ENCODE measurements around the gene LMBR1L.
"Not testable (repeated sequence)": the region's sequence is repeated elsewhere in the genome, so short reads cannot be mapped to it uniquely, and the experiment has no call there.

The LMBR1L gene, protein sequence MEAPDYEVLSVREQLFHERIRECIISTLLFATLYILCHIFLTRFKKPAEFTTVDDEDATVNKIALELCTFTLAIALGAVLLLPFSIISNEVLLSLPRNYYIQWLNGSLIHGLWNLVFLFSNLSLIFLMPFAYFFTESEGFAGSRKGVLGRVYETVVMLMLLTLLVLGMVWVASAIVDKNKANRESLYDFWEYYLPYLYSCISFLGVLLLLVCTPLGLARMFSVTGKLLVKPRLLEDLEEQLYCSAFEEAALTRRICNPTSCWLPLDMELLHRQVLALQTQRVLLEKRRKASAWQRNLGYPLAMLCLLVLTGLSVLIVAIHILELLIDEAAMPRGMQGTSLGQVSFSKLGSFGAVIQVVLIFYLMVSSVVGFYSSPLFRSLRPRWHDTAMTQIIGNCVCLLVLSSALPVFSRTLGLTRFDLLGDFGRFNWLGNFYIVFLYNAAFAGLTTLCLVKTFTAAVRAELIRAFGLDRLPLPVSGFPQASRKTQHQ

DNA sequence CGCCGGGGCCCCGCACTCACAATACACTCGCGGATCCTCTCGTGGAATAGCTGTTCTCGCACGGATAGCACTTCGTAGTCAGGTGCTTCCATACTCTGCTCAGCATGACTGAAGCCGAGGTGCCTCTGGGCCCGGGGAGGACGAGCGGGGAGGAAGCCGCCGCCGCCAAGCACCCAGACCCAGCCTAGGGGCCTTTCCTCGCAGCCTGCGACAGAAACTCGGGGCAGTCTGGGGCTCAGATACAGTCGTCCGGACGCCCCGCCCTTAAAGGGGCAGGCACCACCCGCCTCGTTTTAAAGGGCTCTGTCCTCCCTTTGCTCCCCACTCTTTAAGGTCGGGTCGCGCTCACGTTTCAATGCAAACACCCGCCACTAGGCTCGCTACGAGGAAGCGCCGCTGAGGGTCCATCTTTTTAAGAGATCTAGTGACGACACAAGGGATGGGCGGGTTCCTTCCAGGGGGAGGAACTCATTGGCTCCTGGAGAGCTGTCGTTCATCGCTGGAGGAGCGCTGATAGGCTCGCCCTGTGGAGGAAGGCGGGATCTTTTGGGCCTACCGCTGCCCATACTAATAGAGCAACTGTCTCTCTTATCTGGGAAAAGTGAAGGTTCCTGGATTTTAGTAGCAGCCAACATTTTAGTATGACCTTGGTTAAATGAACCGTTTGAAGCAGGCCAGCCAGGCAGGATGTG, at the start of gene LMBR1L:
Gene LMBR1L, minus strand, starts transcription at position 384 of the 692 bp plus-strand sequence. Its CDS starts 292 bp downstream, at position 92.
- H3K36me3 Mint-ChIP-seq = peaks cover 5 to 6% of the 10 kb centered on the region in 2 donors
- peak; percentile 94 for DNase-seq
- peaks cover 22 to 44% of the 10 kb centered on the region in 2 donors for H3K4me1 Mint-ChIP-seq

DNA sequence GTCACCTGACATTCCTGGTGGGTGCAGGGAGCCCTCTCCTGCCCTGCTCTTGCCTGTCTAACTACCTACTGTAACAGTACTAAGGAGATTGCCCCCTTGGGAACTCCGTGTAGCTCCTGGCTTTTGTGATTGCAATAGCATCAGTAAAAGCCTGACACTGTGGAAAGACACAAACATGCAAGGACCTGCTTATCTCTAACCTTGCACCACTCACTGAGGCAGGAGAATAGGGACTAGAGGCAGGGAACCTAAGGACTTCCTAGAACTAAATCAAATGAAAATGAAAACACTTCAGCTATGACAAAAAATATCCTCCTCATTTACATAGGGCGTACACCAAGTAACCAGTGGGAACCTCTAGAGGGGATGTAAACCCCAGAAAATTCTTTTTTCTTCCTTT, 49.8 kb upstream of the LMBR1L start:
- H3K27ac Mint-ChIP-seq = peak overlapping the region; percentile 77
- DNase-seq = no peak
- peak; percentile 59 to 64 for ATAC-seq (replicated peaks)
- H3K4me3 Mint-ChIP-seq = peak overlapping the region; percentile 37 to 69
- no peaks in the 10 kb centered on the region for H3K36me3 Mint-ChIP-seq
- no peaks in the 10 kb centered on the region for H3K9me3 Mint-ChIP-seq
- H3K27me3 Mint-ChIP-seq = no peaks in the 10 kb centered on the region
- H3K4me1 Mint-ChIP-seq = peaks cover 15 to 27% of the 10 kb centered on the region in 2 donors

More for the DNA sequence above, at the start of gene LMBR1L:
- ATAC-seq (replicated peaks) = peak; percentile 97 to 98
- H3K27me3 Mint-ChIP-seq = no peaks in the 10 kb centered on the region
- peak within 1 kb of the TSS; percentile 96 for H3K4me3 Mint-ChIP-seq
- peak within 1 kb of the TSS; percentile 96 for H3K27ac Mint-ChIP-seq
- no peaks in the 10 kb centered on the region for H3K9me3 Mint-ChIP-seq

DNA sequence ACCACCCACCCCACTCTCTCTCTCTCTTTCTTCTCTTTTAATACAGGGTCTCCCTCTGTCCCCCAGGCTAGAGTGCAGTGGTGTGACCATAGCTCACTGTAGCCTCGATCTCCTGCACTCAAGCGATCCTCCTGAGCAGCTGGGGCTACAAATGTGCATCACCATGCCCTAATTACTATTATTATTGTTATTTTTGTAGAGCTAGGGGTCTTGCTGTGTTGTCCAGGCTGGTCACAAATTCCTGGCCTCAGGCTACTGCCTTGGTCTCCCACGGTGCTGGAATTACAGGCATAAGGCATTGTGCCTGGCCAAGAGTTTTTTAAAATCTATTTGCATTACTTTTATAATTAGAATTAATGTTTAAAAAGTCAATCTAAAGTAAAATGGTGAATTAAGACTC, 43.6 kb upstream of the LMBR1L start:
- ATAC-seq (replicated peaks) (no peak), DNase-seq (no peak)
- Mint-ChIP-seq H3K9me3 (no peaks in the 10 kb centered on the region), H3K36me3 (peaks cover 0 to 4% of the 10 kb centered on the region in 2 donors), H3K4me1 (peaks cover 4 to 8% of the 10 kb centered on the region in 2 donors), H3K27ac (no peak overlapping the region), H3K27me3 (no peaks in the 10 kb centered on the region), H3K4me3 (no peak overlapping the region)

DNA sequence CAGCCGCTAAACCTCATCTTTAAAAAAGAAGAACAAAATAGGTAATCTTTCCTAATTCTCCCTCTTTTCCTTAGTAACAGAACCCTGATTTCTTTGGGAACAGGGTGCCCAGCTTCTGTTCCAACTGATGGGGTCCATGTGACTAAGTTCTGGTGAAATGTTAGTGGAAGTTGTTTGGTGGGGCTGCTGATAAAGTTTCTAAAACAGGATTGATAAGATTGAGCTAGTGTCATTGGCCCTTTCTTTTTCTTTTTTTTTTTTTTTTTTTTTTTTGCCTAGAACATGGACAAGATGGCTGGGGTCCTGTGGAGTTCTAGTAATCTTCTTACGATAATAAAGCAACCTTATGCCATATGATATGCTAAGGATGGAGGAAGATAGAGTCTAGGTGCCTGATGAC, 36.7 kb upstream of the LMBR1L start:
- no peaks in the 10 kb centered on the region for H3K27me3 Mint-ChIP-seq
- H3K36me3 Mint-ChIP-seq = peaks cover 2 to 10% of the 10 kb centered on the region in 2 donors
- H3K9me3 Mint-ChIP-seq = no peaks in the 10 kb centered on the region
- ATAC-seq (replicated peaks) (no peak), DNase-seq (no peak)
- no peak overlapping the region for H3K27ac Mint-ChIP-seq
- no peak overlapping the region for H3K4me3 Mint-ChIP-seq
- H3K4me1 Mint-ChIP-seq = peaks cover 4 to 8% of the 10 kb centered on the region in 2 donors

DNA sequence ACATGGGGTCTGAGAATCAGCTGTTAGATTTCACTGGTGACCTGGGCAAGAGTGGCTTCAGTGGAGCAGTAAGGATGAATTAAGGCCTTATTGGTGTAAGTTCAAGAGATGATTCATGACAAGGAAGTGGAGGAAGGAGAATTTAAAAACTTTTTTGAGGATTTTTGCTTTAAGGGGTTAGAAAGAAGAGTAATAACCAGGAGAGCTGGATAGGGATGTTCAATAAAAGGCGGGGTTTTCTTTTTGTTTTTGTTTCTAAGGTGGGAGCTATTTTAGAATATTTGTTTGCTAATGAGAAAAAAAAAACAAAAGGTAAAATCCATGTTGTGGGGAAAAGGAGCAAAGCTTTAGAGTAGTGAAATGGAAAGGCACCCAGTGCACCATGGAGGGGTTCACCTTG, 35.8 kb upstream of the LMBR1L start:
- Mint-ChIP-seq H3K27ac (no peak overlapping the region), H3K4me3 (no peak overlapping the region), H3K27me3 (no peaks in the 10 kb centered on the region), H3K36me3 (peaks cover 4 to 10% of the 10 kb centered on the region in 2 donors), H3K9me3 (no peaks in the 10 kb centered on the region), H3K4me1 (peaks cover 4 to 8% of the 10 kb centered on the region in 2 donors)
- DNase-seq = no peak
- no peak for ATAC-seq (replicated peaks)

DNA sequence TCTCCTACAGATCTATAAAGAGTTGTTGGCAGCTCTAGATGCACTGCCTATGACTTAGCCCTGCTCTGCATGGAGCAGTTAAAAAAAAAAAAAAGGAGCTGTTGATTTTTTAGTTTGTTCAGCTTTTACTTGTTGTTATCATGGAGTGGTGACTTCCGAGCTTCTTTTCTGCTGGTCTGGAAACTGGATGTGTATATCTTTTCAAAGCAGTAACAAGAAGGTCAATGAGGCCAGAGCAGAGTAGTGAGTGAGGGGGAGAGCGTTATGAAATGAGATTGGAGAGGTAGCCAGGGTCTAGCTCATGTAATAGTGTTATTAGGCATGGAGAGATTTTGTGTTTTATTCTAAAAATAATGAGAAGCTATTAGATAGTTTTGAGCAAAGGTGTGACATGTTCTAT, 33.7 kb upstream of the LMBR1L start:
- no peak overlapping the region for H3K4me3 Mint-ChIP-seq

DNA sequence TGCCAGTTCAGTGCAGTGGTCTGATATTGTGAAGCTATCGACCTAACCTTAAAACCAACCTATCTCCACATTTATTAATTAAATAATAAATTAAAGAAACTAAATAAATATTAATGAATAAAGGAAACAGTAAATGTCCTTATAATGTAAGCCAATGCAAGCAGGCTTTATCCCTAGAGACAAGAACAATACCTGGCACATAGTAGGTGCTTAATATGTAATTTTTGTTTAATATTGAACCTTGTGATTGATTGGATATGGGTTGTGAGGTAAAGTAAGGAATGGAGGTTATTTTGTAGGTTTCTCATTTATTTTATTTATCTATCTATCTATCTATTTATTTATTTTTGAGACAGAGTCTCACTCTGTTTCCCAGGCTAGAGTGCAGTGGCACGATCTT, 28.4 kb upstream of the LMBR1L start:
- Mint-ChIP-seq H3K9me3 (no peaks in the 10 kb centered on the region), H3K27me3 (no peaks in the 10 kb centered on the region), H3K27ac (peak overlapping the region; percentile 25), H3K4me1 (peaks cover 6 to 12% of the 10 kb centered on the region in 2 donors), H3K36me3 (peaks cover 1 to 10% of the 10 kb centered on the region in 2 donors), H3K4me3 (no peak overlapping the region)
- ATAC-seq (replicated peaks) (no peak), DNase-seq (no peak)

More for the DNA sequence above, 33.7 kb upstream of the LMBR1L start:
- Mint-ChIP-seq H3K4me1 (peaks cover 3 to 4% of the 10 kb centered on the region in 2 donors), H3K36me3 (peaks cover 4 to 10% of the 10 kb centered on the region in 2 donors), H3K27ac (no peak overlapping the region), H3K9me3 (no peaks in the 10 kb centered on the region), H3K27me3 (no peaks in the 10 kb centered on the region)
- DNase-seq (no peak), ATAC-seq (replicated peaks) (no peak)

DNA sequence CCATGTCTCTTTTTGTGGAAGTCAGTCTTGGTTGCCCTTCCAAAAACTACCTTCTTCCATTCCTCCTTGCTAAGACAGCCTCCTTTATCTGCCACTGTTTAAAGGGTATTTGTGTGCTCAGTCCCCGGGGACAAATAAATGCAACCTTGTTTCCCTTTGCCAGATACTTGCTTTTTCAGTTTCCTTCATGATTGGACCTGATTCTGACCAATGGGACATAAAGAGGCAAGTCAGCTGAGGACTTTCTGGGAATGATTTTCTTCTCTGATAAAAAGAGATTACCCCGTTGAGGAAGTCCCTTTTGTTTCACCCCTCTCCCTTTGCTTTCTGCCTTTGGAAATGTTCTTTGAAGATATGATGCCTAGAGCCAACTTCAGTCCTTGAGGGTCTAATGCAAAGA, 27.9 kb upstream of the LMBR1L start:
- no peak for ATAC-seq (replicated peaks)

DNA sequence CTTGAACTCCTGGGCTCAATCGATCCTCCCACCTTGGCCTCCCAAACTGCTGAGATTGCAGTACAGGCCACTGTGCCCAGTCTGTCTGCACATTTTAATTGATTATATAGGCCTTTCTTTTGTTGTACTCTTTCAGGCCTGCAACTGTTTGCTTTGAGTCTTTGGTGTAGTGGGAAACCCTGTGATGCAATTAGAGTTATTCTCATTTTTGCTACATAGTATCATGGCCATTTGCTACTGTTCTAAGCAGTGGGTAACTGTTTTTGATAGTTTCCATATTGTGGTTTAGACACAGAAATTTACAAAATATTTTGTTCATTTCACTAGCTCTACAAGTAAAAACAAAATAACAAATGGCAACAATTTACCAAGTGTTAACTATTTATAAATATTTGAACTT, 26.8 kb upstream of the LMBR1L start:
- no peaks in the 10 kb centered on the region for H3K27me3 Mint-ChIP-seq
- H3K4me1 Mint-ChIP-seq = peaks cover 7 to 22% of the 10 kb centered on the region in 2 donors
- H3K4me3 Mint-ChIP-seq = no peak overlapping the region
- no peaks in the 10 kb centered on the region for H3K9me3 Mint-ChIP-seq
- ATAC-seq (replicated peaks) (no peak), DNase-seq (no peak)
- H3K36me3 Mint-ChIP-seq = peaks cover 1 to 10% of the 10 kb centered on the region in 2 donors
- H3K27ac Mint-ChIP-seq = no peak overlapping the region

More for the DNA sequence above, 27.9 kb upstream of the LMBR1L start:
- DNase-seq = no peak
- H3K27ac Mint-ChIP-seq = peak overlapping the region; percentile 33
- no peaks in the 10 kb centered on the region for H3K9me3 Mint-ChIP-seq
- H3K36me3 Mint-ChIP-seq = peaks cover 1 to 10% of the 10 kb centered on the region in 2 donors
- peaks cover 6 to 16% of the 10 kb centered on the region in 2 donors for H3K4me1 Mint-ChIP-seq
- H3K4me3 Mint-ChIP-seq = no peak overlapping the region
- H3K27me3 Mint-ChIP-seq = no peaks in the 10 kb centered on the region

DNA sequence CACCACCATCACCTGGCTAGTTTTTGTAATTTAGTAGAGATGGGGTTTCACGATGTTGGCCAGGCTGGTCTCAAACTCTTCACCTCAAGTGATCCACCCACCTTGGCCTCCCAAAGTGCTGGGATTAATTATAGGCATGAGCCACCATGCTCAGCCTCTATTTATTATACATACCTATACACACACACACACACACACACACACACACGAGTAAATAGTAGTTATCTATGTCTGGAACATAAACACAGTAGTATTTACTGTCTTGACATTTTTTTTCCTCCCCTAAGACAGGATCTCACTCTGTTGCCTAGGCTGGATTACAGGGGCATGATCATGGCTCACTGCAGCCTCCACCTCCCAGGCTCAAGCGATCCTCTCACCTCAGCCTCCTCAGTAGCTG, 26.4 kb upstream of the LMBR1L start:
- peaks cover 9 to 27% of the 10 kb centered on the region in 2 donors for H3K4me1 Mint-ChIP-seq
- H3K9me3 Mint-ChIP-seq; H3K27me3 Mint-ChIP-seq; DNase-seq; ATAC-seq (replicated peaks); H3K27ac Mint-ChIP-seq; H3K4me3 Mint-ChIP-seq: not testable (repeated sequence)
- H3K36me3 Mint-ChIP-seq = peaks cover 1 to 10% of the 10 kb centered on the region in 2 donors

DNA sequence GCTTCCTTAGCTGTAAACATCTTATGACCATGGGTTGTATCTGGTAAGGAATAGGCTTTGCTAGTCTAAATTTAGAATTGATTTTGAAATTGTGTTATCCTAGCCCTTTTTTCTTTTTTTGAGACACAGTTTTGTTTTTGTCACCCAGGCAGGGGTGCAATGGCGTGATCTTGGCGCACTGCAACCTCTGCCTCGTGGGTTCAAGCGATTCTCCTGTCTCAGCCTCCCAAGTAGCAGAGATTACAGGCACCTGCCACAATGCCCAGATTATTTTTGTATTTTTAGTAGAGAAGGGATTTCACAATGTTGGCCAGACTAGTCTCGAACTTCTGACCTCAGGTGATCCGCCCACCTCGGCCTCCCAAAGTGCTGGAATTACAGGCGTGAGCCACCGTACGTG, 22.9 kb upstream of the LMBR1L start:
- no peaks in the 10 kb centered on the region for H3K27me3 Mint-ChIP-seq
- H3K4me1 Mint-ChIP-seq = peaks cover 22 to 49% of the 10 kb centered on the region in 2 donors
- no peak overlapping the region for H3K27ac Mint-ChIP-seq
- ATAC-seq (replicated peaks) (no peak), DNase-seq (no peak)
- no peaks in the 10 kb centered on the region for H3K9me3 Mint-ChIP-seq
- no peak overlapping the region for H3K4me3 Mint-ChIP-seq
- peaks cover 23 to 32% of the 10 kb centered on the region in 2 donors for H3K36me3 Mint-ChIP-seq

DNA sequence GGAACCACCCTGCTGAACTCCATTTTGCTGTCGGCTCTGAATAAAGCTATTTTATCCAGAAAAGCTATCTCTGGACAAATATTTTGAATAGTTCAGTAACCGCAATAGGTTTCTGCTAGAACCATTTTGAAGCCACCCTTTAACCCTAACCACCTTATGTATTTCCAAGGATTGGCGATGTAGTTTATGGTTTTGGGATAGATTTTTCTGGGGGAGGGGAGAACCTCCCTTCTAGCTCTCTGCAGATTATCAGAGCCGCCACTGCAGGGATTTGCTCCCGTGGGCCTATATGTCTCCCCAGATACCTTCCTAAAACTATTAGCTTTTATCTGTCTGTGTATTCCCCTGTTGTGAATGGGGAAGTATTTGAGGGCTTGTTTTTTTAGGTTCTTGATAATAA, 22.4 kb upstream of the LMBR1L start:
- ATAC-seq (replicated peaks) (no peak), DNase-seq (no peak)
- Mint-ChIP-seq H3K27ac (no peak overlapping the region), H3K9me3 (no peaks in the 10 kb centered on the region), H3K27me3 (no peaks in the 10 kb centered on the region), H3K36me3 (peaks cover 23 to 32% of the 10 kb centered on the region in 2 donors), H3K4me3 (no peak overlapping the region), H3K4me1 (peaks cover 20 to 51% of the 10 kb centered on the region in 2 donors)

DNA sequence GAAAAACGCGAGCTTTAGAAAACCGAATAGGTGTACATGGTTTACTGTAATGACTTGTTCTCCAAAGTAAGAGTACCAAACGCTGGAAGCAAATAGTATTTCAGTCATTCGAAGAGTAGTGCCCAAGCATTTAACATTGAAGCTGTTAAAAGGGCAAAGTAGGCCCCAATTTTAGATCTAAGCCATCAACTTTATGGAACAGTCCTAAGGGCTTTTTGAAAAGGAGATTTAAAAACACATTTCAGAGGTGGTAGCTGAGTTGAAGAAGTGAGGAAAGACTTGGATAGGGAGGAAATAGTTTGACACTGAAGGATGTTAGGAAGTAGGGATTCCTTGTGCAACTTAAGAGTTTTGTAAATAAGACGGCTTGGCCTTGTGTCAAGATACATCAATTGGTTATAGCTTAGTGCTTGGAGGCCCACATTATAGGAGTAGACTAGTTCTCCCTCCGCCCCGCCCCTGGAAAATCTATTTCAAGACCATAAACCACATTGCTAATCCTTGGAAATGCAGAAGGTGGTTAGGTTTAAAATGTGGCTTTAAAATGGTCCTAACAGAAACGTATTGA, 21.3 kb upstream of the LMBR1L start:
- DNase-seq = no peak
- no peak for ATAC-seq (replicated peaks)
- Mint-ChIP-seq H3K27me3 (no peaks in the 10 kb centered on the region), H3K4me1 (peaks cover 24 to 59% of the 10 kb centered on the region in 2 donors), H3K27ac (peak overlapping the region; percentile 85), H3K36me3 (peaks cover 34 to 40% of the 10 kb centered on the region in 2 donors), H3K9me3 (no peaks in the 10 kb centered on the region), H3K4me3 (peak overlapping the region; percentile 84 to 99)

Data from stimulated activated naive B cell treated with anti-CD40 and anti-IgM and Interleukin-4, amounts not matched to agents 10 μg/mL and 1 μg/mL and 100 μg/mL, for 72 hours (primary cell).